ENCODE measurements around the gene MRPL42. TPM values are rescaled to one million over a fixed set of nuclear protein-coding genes. Genes with fewer than 3 reads are reported as not detected.
A peak's percentile ranks its signal among the peaks of the same experiment; 100 is the strongest.

MRPL42 gene
- total RNA-seq, 4 donors from 2014 or later, result 49.1 to 52.1 (median 50.8) TPM

- TF ChIP-seq POLR2AphosphoS5 (IDR thresholded peaks at IDR 0.05), result peak; percentile 16 to 30 (median 23)
- peak in 1 of 2 donors; percentile 43 for TF ChIP-seq POLR2A (IDR thresholded peaks at IDR 0.05)
- TF ChIP-seq CTCF (IDR thresholded peaks at IDR 0.05), result no peak
- peak; percentile 98 for DNase-seq (ENCODE audit: low spot score in 2 of 2)
- WGBS, result under 1% methylated on average over 33 of the region's 105 CpGs
- no peaks in the 10 kb centered on the region for H3K9me3 ChIP-seq
- H3K36me3 ChIP-seq, result no peaks in the 10 kb centered on the region
- peak within 1 kb of the TSS; percentile 95 for H3K27ac ChIP-seq
- H3K4me1 ChIP-seq, result peaks cover 31% of the 10 kb centered on the region
- no peaks in the 10 kb centered on the region for H3K27me3 ChIP-seq
- H3K4me3 ChIP-seq, result peak within 1 kb of the TSS; percentile 99
These were observed 25.5 kb upstream of the MRPL42 start, which contains the start of gene UBE2N for GRCh38 chr12:93441617-93442410. TSS of gene UBE2N (minus strand) at chr12:93441947. CDS start at chr12:93441884, 63 bp downstream.

- no peaks in the 10 kb centered on the region for H3K27me3 ChIP-seq
- DNase-seq (ENCODE audit: low spot score in 2 of 2), result no peak
- no peaks in the 10 kb centered on the region for H3K9me3 ChIP-seq
- H3K4me1 ChIP-seq, result peaks cover 31% of the 10 kb centered on the region
- H3K36me3 ChIP-seq, result no peaks in the 10 kb centered on the region
- H3K27ac ChIP-seq, result peak overlapping the region; percentile 95
- TF ChIP-seq POLR2A (IDR thresholded peaks at IDR 0.05), result no peak
- TF ChIP-seq CTCF (IDR thresholded peaks at IDR 0.05), result no peak
- H3K4me3 ChIP-seq, result peak overlapping the region; percentile 99
- WGBS, result 8% methylated on average over 17 of the region's 19 CpGs
These were observed 24.6 kb upstream of the MRPL42 start for GRCh38 chr12:93442411-93443340.

- H3K9me3 ChIP-seq, result no peaks in the 10 kb centered on the region
- 43% methylated on average over 4 of the region's 4 CpGs for WGBS
- DNase-seq (ENCODE audit: low spot score in 2 of 2), result no peak
- no peak overlapping the region for H3K27ac ChIP-seq
- H3K4me1 ChIP-seq, result peaks cover 31% of the 10 kb centered on the region
- H3K27me3 ChIP-seq, result no peaks in the 10 kb centered on the region
- TF ChIP-seq POLR2AphosphoS5 (IDR thresholded peaks at IDR 0.05), result no peak
- no peak for TF ChIP-seq CTCF (IDR thresholded peaks at IDR 0.05)
- TF ChIP-seq POLR2A (IDR thresholded peaks at IDR 0.05), result no peak
- TF ChIP-seq EP300 (IDR thresholded peaks at IDR 0.05), result no peak
- no peak overlapping the region for H3K4me3 ChIP-seq
- H3K36me3 ChIP-seq, result no peaks in the 10 kb centered on the region
These were observed 23.7 kb upstream of the MRPL42 start for GRCh38 chr12:93443576-93443975.

GRCh38 chr12:93447555-93448290 is 19.6 kb upstream of the MRPL42 start:
- H3K4me3 ChIP-seq, result no peak overlapping the region
- no peak for DNase-seq (ENCODE audit: low spot score in 2 of 2)
- H3K27me3 ChIP-seq, result no peaks in the 10 kb centered on the region
- peaks cover 10% of the 10 kb centered on the region for H3K4me1 ChIP-seq
- 77% methylated on average over 4 of the region's 4 CpGs for WGBS
- H3K36me3 ChIP-seq, result no peaks in the 10 kb centered on the region
- H3K27ac ChIP-seq, result no peak overlapping the region
- no peak for TF ChIP-seq POLR2AphosphoS5 (IDR thresholded peaks at IDR 0.05)
- TF ChIP-seq EP300 (IDR thresholded peaks at IDR 0.05), result no peak
- TF ChIP-seq POLR2A (IDR thresholded peaks at IDR 0.05), result no peak
- TF ChIP-seq CTCF (IDR thresholded peaks at IDR 0.05), result no peak
- H3K9me3 ChIP-seq, result no peaks in the 10 kb centered on the region
